GM19023 (cell line): ENCODE results near the gene RAP1GAP.
"Not testable (repeated sequence)": the region's sequence is repeated elsewhere in the genome, so short reads cannot be mapped to it uniquely, and the experiment has no call there.

Experiments used
- ATAC-seq: cut with Tn5 transposase; IDR thresholded peaks from one replicate; pipeline ENCODE4 v1.9.1; 2021; ENCODE audit warnings: mild to moderate bottlenecking, moderate library complexity; ENCODE audit not compliant: unreplicated experiment

Gene RAP1GAP

DNA sequence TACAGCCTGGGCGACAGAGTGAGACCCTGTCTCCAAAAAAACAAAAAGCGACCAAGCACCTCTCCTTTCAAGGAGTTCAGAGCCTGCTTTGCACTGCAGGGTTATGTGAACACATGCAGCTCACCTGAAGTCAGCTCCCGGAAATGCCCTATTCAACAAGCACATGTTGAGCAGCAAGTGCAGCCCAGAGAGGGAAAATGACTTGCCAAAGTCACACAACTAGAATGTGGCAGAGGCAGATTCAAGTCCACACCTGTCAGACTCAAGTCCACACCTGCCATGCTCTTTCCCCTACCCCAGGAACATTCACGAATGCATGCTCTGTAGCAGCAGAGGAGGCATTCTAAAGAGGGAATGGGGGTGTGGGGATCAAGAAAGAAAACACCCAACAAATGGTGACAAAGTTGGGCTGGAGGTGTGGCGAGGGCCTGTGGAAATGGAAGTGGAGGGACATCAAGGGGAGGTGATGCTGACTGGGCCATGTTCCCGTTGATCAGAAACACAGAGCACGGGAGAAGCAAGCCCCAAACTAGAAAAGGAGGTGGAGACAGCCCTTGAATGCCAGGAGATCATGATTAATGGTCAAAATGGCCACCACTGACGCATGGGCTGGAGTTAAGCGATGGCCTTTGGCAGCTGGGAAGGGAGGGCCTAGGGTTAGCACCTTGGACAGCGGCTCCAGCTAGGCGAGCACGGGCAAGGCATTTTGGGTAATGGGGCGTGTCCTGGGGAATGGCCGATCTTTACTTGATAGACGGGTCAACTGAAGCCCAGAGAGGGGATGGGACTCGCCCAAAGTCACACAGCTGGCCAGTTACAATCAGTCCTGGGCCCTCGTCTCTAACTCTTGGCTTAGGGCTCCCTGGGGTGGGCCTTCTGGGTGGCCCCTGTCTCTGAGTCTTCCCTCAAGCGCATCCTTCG, 21.5 kb downstream of the RAP1GAP start:
- no peak for ATAC-seq

DNA sequence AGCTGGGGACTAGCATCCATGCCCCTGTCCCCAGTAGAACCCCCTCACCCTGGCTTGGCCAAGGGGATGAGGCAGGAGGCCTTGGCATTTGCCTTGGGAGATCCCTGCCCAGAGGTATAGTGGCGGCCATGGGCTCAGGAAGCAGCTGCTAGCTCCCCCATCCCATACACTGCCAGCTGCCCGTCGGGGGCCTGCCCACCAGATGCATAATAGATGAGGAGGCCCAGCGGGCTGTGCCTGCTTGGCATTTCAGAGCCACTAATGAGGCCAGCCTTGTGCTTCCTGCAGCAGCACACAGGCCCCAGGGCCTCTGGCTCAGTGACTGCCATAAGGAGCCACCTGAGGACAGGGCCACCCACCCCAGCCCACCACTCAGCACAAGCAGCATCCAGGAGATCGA, 23.6 kb downstream of the RAP1GAP start:
- ATAC-seq: no peak

DNA sequence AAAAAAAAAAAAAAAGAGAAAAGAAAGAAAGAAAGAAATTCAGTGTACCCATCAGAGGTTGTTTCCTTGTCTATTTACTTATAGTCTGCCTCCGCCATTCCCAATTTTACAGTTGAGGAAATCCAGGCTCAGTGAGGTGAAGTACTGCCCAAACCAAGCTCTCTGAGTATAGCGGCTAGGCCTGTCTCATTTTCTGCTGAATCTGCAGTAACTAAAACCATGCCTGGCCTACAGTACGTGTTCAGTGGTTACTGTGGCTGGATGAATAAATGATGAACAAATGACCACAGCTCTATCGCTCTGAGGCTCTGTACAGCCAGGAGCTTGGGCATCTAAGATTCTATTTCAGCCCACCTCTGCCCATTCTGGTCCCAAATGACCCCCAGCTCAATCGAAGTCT, 24.3 kb downstream of the RAP1GAP start:
- ATAC-seq: no peak

DNA sequence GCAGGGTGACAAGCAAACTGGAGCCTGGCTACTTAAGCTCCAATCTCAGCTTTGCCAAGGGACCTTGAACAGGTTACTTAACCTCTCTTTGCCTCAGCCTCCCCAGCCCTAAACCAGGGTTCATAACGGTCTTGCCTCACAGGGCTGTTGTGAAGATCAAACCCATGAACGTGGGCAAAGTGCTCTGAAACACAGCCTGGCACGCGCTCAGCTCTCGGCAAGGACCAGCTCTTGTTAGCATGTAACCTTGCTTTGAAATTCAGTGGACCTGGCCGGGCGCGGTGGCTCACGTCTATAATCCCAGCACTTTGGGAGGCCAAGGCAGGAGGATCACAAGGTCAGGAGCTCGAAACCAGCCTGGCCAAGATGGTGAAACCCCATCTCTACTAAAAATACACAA, 24.8 kb downstream of the RAP1GAP start:
- no peak for ATAC-seq

DNA sequence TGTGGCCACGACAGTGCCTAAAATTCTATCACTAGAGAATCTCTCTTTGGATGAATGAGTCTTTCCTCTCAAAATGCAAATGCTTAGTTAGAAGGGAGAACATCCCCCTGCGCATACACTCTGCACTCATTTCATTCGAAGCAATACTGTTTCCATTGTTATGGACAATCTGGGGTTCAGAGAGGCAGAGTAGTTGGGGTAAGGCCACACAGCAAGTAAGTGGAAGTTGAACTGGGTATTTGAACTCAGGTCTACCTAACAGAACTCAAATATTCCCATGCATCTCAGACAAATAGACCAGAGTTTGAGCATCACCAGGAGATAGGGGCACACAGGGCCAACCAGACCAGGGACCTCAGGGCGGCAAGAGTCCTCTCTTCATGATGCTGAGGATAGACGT, 25.5 kb downstream of the RAP1GAP start:
- ATAC-seq: no peak

DNA sequence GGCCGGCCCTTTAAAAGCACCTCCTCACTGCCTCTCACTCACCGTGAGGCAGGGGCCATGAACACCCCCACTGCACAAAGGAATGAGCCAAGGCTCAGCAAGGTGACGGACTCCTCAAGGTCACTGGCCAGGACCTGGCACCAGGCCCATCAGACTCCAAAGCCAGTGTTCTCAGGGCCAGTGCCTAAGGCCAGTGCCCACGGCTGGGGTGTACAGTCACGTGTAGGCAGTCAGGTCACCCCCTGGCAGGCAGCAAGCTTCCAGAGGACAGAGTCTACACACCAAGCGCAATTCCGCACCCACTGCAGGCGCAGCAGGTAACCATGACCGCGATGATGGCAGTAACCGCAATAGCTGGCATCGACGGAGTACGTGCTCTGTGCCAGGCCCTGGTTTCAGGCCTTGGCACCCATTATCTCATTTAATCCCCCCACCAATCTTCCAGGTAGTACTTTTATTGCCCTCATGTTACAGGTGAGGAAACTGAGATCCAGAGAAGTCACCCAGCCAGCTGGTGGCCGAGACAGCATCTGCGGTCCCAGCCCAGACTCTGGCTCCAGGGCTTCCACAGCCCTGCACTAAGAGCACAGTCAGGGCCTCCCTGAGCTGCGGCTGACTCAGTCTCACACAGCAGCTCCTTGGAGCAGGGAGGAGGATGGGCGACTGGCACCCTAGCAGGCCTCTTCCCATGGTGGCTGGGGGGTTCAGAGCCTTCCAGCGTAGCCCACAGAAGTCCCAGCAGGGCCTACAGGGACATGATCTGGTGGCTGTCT, 27.0 kb downstream of the RAP1GAP start:
- no peak for ATAC-seq

DNA sequence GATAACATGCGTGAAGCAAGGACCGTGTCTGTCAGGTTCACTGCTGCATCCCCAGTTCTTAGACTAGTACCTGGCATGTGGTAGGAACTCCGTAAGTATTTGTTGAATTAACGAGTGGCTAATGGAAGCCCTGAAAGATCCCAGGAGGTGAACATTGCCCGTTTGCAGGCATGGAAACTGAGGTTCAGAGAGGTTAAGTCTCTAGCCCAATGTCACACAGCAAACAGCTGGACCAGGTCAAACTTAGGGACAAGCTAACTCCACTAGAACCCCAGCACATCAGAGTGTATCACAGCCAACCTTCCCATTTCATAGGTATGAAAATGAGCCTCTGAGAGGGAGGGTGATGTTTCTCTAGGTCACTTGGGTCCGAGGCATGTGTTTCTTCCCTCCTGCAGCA, 27.6 kb downstream of the RAP1GAP start:
- no peak for ATAC-seq

DNA sequence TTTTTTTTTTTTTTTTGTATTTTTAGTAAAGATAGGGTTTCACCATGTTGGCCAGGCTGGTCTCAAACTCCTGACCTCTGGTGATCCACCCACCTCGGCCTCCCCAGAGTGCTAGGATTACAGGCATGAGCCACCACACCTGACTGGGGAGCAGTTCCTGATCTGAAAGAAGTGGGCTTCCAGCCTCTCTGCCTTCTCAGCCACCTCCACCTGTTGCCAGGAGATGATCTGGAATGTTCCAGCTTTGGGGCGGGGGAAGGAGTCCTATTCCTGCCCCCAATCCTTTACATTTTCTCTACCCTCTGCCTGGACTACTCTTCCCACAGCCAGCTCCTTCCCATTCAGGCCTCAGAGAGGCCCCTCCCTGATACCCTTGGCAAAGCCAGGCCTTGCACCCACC, 28.1 kb downstream of the RAP1GAP start:
- ATAC-seq: no peak

DNA sequence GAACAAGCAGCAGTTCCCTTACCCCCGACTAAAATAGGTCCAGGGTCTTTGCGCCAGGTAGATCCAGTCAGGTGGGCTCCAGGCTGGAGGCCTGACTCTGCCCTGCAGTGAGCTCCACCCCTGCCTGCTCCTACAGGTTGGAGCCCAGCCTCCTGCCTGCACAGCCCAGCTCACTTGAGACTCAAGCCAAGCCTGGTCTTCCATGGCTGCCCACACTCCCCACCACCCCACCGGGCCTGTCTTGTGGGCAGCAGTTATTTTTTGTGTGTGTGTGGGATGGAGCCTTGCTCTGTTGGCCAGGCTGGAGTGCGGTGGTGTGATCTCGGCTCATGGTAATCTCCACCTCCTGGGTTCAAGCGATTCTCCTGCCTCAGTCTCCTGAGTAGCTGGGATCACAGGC, 28.5 kb downstream of the RAP1GAP start:
- ATAC-seq: no peak

DNA sequence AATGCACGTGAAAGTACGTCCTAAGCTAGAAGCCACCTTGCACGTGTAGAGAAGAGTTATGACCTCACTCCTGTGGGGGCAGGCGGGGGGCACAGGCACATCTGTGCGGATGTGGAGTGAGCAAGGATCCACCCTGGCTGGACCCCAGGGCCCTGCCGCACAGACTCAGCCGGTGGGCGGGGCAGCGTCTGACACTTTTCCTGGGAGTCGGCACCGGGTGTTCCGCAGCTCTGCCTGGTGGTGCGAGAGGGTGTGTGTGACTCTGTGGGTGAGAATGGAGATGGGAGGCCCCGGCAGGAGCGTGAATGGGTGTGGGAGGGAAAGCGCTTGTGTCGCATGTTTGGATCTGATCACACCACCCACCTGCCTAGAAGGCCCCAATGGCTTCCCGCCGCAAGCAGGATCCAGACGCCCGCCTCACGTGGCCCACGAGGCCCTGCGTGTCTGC, 29.5 kb downstream of the RAP1GAP start:
- no peak for ATAC-seq

DNA sequence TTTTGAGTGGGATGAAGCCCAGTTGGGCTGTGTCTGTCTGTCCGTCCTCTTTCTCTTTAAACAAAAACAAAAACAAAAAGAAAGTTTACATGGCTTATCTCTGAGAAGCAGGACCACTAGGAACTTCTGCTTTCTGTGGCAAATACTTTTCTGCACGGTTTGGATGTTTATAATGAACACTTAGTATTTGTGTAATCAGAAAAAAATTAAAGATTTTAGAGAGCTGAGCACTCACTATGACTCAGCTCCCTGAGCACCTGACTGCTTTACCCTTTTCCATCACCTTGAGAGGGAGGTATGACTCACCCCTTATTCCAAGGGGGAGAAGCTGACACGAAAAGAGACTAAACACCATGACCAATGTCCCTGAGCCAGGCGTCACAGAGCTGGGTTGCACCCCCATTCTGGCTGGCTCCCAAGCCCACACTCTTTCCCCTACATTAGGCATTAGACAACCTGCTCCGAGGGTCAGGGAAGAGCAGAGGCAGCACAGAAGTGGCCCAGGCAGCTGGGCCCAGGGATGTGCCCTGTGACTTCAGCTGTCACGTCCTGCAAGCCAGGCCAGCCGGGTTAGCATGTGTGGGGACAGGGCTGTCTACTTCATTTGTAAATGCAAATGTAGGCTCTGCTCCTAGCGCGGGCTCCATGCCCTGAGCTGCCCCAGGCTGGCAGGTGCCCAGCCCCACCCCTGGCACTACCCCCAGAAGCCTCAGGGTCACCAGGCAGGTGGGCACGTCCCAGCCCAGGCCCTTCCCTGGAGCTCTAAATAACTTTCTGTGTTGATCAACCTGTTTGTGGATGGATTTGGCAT, 30.4 kb downstream of the RAP1GAP start:
- ATAC-seq: no peak

DNA sequence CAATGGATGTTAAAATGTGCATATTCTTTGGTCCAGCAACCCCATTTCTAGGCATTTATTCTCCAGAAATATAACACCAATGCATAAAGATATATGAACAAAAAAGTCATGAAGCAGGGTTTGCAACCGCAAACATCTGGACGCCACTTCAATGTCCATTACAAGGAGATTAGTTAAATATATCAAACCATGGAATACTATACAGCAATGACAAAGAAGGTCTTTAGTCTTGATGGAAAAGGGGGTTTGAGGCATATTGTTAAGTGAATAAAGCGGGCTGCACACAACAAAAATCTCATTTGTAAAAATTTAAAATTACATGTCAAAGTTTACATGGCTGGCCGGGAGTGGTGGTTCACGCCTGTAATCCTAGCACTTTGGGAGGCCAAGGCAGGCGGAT, 31.6 kb downstream of the RAP1GAP start:
- ATAC-seq: no peak

DNA sequence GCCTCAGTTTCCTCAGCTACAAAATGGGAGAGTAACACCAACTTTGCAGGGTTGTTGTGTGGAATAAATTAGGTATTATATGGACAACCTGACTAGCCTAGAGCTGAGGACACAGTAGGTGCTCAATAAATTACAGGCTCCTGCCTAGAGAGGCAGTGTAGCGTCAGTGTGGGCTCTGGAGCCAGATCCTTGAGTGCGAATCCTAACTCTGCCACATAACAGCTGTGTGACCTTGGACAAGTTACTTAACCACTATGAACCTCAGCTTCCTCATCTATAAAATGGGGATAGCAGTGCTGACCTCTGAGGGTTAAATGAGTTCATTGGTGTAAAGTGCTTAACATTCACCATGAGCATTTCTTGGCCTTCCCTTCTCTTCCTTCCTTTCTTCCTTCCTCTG, 33.1 kb downstream of the RAP1GAP start:
- no peak for ATAC-seq

DNA sequence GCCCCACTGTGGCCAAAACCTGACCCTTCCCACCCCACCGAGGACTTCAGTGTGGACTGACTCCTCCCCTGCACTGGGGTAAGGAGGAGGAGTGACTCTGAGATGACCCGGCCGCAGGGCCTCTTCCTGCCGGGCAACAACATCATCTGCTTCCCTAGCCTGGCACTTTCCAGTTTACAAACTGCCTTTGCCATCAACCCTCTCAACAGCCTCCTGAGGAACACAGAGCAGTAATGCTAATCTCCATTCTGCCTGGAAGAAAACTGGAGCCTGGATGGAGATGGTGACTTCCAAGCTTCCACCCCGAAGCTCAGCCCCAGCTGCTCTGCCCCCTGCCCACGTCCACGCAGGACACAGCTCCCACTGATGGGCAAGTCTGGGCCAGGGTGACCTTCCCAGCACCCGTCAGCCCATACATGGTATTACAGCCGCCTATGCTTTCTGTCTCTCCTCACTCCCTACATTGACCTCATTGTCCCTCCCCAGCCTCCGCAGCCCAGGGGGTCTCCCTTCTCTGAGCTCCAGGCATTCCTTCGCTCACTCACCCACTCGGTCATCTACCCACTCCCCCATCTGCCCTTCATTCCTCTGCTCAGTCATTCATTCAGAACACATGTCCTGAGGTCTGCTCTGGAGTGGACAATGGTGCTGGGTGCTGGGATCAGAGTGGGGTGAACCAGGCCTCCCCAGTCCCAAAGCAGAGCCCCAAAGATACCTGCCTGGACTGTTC, 34.2 kb downstream of the RAP1GAP start:
- no peak for ATAC-seq

DNA sequence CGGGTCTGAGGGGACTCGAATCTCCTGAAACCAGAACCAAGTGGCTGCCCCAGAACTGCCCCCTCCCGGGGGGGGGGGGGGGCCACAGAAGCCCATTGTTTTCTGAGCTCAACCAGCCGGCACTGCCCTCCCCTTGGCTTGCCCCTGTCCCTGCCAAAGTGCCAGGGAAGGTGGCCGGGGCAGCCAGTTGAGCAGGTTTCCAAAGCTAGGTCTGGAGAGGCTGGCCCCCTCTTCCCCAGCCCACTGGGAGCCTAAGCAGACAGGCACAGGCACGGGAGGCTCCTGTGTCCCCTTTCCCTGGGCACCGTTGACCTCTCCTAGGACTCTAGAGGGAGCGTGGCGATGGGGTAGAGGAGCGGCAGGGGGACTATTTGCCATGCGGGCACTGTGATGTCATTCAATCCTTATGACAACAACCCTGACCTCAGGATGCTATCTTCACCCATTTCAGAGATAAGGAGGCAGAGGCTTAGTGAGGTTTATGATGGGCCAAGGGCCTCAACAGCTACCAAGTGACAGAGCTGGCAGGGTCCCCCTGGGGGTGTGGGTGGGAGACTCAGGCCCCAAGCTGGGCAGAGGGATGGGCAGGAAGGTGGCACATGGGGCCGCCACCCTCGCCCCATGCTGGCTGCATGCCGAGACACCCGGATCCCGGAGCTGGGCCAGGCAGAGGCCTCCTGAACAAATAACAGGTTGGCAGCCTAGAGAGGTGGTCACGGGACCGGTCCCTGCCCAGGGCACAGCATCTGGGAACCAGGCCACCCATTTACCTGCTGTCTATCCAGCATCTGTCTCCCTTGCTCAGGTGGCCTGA, 35.0 kb downstream of the RAP1GAP start:
- ATAC-seq: no peak

DNA sequence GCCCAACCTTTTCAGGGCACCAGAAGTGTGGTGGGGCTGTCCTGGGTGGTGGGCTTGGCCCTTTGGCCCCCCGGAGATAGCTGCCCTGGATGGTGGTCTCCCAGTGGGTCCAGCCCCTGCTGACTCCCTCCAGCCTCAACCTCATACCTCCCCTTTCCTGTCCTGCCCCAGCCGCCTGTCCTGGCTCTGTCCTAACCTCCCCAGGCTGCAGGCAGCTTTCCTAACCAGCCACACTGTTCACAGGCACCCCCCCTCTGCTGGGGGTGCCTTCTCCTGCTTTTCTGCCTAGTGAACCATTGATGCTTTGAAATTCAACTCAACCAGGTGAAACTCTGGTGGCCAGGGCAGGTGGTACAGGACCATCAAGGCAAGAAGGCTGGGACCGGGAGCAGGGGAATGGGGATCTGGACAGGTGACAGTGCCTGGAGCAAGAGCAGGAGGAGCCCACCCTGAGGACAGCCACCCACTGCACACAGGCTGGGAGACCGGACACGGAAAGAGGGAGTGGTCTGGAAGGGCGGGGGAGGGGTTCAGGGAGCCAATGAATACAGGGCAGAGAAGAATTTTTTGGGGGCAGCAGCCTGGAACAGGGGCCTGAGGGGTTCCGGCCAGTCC, 35.9 kb downstream of the RAP1GAP start:
- ATAC-seq: no peak

DNA sequence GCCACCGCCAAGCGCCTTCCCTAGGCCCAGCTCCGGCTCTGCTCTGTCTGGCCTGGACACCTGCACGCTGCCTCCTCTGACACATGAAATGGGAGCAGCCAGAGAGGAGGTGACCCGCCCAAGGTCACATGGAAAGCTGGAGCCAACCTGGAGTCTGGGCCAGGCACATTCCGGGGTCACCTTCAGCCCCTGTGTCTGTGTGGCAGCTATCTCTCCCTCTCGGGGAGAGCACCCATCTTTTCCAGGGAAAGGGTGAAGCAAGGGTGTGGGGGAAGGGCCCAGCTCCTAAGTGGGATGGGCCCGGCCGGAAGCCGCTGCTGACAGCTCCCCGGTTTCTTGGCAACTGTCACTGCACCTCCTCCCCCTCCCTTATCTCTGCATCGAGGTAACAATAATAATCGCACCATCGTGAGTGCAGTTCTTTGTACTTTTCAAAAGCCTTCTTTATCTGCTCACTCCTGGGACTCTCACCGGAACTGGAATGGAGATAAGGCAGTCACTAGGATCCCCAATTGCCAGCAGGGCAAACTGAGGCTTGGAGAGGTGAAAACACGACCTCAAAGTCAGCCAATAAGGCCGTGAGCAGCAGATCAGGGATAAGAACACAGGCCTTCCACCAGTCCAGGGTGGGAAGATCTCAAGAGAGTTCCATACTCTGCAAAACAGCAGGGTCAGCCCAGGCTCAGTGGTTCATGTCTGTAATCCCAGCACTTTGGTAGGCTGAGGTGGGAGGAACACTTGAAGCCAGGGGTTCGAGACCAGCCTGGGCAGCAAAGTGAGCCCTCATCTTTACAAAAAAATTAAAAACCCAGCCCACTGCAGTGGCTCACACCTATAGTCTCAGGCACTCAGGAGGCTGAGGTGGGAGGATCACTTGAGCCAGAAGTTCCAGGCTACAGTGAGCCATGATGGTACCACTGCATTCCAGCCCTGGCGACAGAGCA, 36.9 kb downstream of the RAP1GAP start:
- ATAC-seq: no peak

DNA sequence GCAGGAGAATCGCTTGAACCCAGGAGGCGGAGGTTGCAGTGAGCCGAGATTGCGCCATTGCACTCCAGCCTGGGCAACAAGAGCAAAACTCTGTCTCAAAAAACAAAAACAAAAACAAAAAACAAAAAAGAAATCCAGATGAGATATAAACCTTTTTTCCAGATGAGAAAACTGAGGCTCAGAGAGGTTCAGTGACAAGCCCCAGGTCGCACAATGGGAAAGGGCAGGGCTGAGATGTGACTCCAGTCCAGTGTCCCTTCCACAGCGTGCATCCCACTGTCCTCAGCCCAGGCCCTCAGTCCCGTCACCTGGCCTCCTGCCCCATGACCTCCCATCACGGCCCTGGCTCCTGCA, 37.6 kb downstream of the RAP1GAP start:
- not testable (repeated sequence) for ATAC-seq
